Lower leg skin (tissue), 4 donors: ENCODE data around the gene BDKRB2. TPM values are rescaled to one million over a fixed set of nuclear protein-coding genes. Genes with fewer than 3 reads are reported as not detected.

Source experiments
- DNase-seq, 2 donors: peaks; one replicate each; pipeline ENCODE4 v3.0.0-alpha.2; 2019; ENCODE audit warnings: low spot score in 2 of 2
- H3K4me3 ChIP-seq: fragments of 200-600 bp; sonication (generic); 2 replicates; pipeline ENCODE4 v1.5.1; 2017; ENCODE audit warnings: mild to moderate bottlenecking, low read depth; ENCODE audit not compliant: poor library complexity, severe bottlenecking
- POLR2A ChIP-seq, 2 donors: fragments of 450-650 bp; IDR thresholded peaks; one replicate each; pipeline ENCODE4 v1.6.1; 2016 to 2017; ENCODE audit warnings: antibody characterized with exemption in 2 of 2, mild to moderate bottlenecking in 1 of 2, moderate library complexity in 1 of 2
- WGBS, 2 donors: methylation state at CpG; one replicate each; pipeline ENCODE4 v1.1.5; 2018; 5-methylcytosine and 5-hydroxymethylcytosine counted together
- intact Hi-C: fragments of 100-400 bp; cut with DNase I; formaldehyde crosslinking; loops from one replicate; pipeline ENCODE4 v1.15.0; 2023; ENCODE audit warnings: low total_unique reads
- total RNA-seq, 4 donors: library from RNA; depleted of rRNA; stranded (reverse); fragments of >200 nt; gene quantifications; one replicate each; pipeline ENCODE4 v1.1.0, GENCODE V29; 2016
- TF ChIP-seq, protein P1 (sequence below), 3 donors: fragments of 450-650 bp; IDR thresholded peaks; one replicate each; pipeline ENCODE4 v1.5.1; 2016; ENCODE audit warnings: antibody characterized with exemption in 3 of 3, mild to moderate bottlenecking in 3 of 3, moderate library complexity in 2 of 3

Gene BDKRB2
- total RNA-seq, 4 donors from 2014 or later, result 8.3 to 14.8 (median 9.4) TPM

DNA sequence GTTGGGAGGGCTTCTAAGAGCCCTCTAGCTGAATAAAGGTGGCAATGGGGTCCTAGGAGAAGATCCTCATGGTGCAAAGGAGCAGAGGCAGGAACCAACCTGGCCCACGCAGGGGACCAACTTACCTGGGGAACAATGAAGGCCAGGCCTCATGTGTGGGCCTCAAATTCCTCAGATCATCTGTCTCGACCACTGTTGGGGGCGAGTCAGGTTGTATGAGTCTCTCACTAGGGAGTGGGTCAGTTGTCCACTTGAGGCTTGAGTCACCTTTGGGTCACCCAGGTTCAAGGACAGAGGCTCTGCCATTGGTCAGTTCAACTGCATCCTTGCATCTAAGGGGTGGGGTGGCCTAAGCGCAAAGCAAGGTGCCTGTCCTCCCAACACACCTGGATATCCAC lies 43.7 kb upstream of the BDKRB2 start:
- no peak overlapping the region for H3K4me3 ChIP-seq
- no peak for TF ChIP-seq POLR2A (IDR thresholded peaks at IDR 0.05)
- TF ChIP-seq, protein P1, sequence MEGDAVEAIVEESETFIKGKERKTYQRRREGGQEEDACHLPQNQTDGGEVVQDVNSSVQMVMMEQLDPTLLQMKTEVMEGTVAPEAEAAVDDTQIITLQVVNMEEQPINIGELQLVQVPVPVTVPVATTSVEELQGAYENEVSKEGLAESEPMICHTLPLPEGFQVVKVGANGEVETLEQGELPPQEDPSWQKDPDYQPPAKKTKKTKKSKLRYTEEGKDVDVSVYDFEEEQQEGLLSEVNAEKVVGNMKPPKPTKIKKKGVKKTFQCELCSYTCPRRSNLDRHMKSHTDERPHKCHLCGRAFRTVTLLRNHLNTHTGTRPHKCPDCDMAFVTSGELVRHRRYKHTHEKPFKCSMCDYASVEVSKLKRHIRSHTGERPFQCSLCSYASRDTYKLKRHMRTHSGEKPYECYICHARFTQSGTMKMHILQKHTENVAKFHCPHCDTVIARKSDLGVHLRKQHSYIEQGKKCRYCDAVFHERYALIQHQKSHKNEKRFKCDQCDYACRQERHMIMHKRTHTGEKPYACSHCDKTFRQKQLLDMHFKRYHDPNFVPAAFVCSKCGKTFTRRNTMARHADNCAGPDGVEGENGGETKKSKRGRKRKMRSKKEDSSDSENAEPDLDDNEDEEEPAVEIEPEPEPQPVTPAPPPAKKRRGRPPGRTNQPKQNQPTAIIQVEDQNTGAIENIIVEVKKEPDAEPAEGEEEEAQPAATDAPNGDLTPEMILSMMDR (IDR thresholded peaks at IDR 0.05), result no peak
- intact Hi-C loops, result no loop called here
- 97 to 100% methylated on average over 4 of the region's 4 CpGs for WGBS, 2 donors
- peak in 1 of 2 donors; percentile 43 for DNase-seq

DNA sequence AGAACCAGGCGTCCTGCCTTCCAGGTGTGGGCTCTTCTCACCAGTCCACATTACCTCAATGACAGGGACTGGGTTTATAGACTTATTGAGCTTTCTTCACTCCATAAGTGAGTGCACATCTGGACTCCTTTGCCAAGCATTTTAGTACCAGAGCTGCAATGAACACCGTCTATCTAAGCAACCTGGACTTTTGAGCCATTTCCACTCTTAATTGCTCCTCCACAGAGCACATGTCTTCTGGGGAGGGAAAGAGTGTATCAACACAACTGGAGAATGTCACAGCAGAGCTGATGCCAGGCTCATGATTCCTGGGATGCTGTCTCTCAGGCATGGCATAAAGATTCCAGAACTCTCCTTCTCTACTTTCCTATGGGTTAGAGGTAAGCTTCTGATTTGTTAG lies 43.0 kb upstream of the BDKRB2 start:
- intact Hi-C loops, result no loop called here
- TF ChIP-seq, protein P1 (IDR thresholded peaks at IDR 0.05), result no peak
- no peak for TF ChIP-seq POLR2A (IDR thresholded peaks at IDR 0.05)
- DNase-seq, result peak in 1 of 2 donors; percentile 18
- 87 to 92% methylated on average over 2 of the region's 2 CpGs for WGBS, 2 donors
- H3K4me3 ChIP-seq, result no peak overlapping the region

DNA sequence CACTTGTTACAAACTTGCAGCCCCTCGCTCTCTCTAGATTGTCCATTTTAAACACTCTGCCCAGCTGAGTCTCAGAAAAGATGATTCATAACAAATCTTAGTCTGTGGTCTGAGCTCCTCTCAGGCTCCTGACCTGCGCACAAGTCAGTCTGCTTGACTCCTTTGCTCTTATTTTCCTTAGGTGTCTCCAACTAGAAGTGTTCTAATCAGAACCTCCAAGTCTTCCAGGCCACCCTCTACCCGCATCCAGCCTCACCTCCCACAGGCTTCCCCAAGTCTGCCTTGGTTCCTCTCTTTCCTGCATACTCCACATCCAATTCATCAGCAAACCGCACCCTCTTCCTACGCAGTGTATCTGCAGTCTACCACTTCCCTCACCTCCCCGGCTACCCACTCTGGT lies 42.4 kb upstream of the BDKRB2 start:
- peak in 1 of 2 donors; percentile 63 for DNase-seq
- 92 to 95% methylated on average over 6 of the region's 6 CpGs for WGBS, 2 donors
- TF ChIP-seq, protein P1 (IDR thresholded peaks at IDR 0.05), result no peak
- intact Hi-C loops, result no loop called here
- H3K4me3 ChIP-seq, result no peak overlapping the region

GRCh38 chr14:96162741-96163140 lies 41.9 kb upstream of the BDKRB2 start:
- intact Hi-C loops, result no loop called here
- H3K4me3 ChIP-seq, result no peak overlapping the region
- peak in 1 of 2 donors; percentile 74 for DNase-seq
- WGBS, 2 donors, result 86 to 95% methylated on average over 4 of the region's 4 CpGs
- no peak for TF ChIP-seq POLR2A (IDR thresholded peaks at IDR 0.05)
- TF ChIP-seq, protein P1 (IDR thresholded peaks at IDR 0.05), result no peak

DNA sequence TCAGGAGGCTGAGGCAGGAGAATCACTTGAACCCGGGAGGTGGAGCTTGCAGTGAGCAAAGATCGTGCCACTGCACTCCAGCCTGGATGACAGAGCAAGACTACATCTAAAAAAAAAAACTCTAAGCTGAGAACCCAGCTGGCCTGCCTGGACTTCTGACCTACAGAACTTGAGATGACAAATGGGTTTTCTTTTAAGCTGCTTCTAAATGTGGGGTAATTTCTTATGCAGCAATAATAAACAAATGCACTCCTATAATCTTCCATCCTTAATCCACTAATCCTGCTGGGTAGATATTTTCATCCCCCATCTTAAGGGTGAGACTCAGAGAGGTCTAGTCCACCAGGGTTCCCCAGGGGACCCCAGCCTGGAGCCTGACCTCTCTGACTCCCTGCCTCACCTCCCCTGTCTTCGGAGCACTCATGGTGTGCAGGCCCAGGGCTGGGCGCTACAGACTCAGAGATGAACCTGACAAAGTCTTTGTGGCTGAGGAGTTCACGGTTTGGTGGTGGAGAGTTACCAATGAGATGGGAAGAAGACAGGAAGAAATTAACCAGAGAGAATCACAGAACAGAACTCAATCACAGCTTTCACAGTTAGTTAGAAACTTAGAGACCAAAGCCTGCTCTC lies 39.7 kb upstream of the BDKRB2 start:
- no peak overlapping the region for H3K4me3 ChIP-seq
- TF ChIP-seq POLR2A (IDR thresholded peaks at IDR 0.05), result no peak
- TF ChIP-seq, protein P1 (IDR thresholded peaks at IDR 0.05), result no peak
- intact Hi-C loops, result no loop called here
- 89 to 98% methylated on average over 5 of the region's 5 CpGs for WGBS, 2 donors
- DNase-seq, result peak in 1 of 2 donors; percentile 68
